ENCODE results near the gene CISD3.

DNA sequence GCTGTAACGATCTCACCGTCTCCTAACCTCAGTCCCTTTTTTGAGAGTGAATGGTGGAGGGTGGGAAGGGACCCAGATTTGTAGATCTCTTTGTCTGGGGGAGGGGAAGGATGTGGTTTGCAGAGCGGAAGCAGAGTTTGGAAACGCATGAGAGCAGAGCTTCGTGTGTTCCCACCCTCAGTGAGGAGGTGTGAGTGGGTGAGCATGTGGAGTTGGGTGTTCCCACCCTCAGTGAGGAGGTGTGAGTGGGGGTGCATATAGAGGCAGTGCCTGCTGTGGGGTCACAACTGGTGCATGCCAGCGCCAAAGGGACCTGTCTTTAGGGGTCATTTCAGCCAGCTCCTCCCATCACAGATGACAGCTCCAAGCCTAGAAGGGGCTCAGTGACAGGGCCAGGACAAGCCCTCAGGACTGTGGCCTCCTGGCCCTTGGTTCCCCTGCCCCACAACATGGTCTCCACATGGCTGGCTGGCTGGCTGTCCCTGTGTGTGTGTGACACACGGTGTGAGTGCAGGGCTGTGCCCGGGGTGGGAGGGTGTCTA lies 1.8 kb upstream of the CISD3 start:
- TF ChIP-seq POLR2A (IDR thresholded peaks at IDR 0.05; ENCODE audit: low read depth, low read length) (no peak), CTCF (conservative IDR thresholded peaks at IDR 0.05; ENCODE audit: low read depth, low read length) (no peak), MAZ (IDR thresholded peaks at IDR 0.05; ENCODE audit: borderline replicate concordance, low read depth, low read length) (no peak), CEBPB (IDR thresholded peaks at IDR 0.05; ENCODE audit: low read depth, low read length) (no peak), RFX5 (IDR thresholded peaks at IDR 0.05; ENCODE audit: low read depth, low read length) (no peak), RAD21 (IDR thresholded peaks at IDR 0.05; ENCODE audit: low read length) (no peak)
- TF ChIP-seq, protein P1, sequence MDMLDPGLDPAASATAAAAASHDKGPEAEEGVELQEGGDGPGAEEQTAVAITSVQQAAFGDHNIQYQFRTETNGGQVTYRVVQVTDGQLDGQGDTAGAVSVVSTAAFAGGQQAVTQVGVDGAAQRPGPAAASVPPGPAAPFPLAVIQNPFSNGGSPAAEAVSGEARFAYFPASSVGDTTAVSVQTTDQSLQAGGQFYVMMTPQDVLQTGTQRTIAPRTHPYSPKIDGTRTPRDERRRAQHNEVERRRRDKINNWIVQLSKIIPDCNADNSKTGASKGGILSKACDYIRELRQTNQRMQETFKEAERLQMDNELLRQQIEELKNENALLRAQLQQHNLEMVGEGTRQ (IDR thresholded peaks at IDR 0.05; ENCODE audit: low read depth, low read length), result no peak
